ENCODE measurements around the gene OTUB1. TPM values are rescaled to one million over a fixed set of nuclear protein-coding genes. Genes with fewer than 3 reads are reported as not detected.

The OTUB1 gene
- total and polyA plus RNA-seq, 9 of the 15 experiments (the other 6 are each of a cell fraction or from before 2014, with no cell fraction given): 29.5 to 134 (median 66.1) TPM

DNA sequence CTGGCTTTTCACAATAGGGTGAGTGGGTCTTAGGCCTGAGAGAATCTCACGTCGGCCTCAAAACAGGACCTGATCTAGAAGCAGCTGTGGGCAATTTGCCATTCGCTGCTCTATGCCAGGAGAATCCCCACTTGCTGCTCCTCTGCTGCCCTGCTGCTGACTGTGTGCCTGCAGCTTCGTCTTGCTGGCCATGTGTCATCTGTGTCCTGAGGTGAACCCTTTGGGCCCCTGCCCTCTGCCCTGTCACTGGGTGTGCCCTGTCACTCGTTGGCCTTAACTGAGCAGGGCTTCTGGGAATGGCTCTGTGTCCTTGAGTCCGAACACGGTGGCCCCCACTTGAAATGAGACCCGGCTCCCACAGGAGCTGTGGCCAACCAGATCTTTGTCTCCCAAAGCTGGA is 41.3 kb upstream of the OTUB1 start (continued):
- no peak for TF ChIP-seq U2AF1 (optimal IDR thresholded peaks at IDR 0.05; ENCODE audit: low read depth, low read length)
- TF ChIP-seq KDM2B (CRISPR knock-in tag; IDR thresholded peaks at IDR 0.05): no peak
- TF ChIP-seq, protein P1, sequence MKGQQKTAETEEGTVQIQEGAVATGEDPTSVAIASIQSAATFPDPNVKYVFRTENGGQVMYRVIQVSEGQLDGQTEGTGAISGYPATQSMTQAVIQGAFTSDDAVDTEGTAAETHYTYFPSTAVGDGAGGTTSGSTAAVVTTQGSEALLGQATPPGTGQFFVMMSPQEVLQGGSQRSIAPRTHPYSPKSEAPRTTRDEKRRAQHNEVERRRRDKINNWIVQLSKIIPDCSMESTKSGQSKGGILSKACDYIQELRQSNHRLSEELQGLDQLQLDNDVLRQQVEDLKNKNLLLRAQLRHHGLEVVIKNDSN (CRISPR knock-in tag; IDR thresholded peaks at IDR 0.05): 0 out of 2 replicates have a peak, but pooled peaks have one; percentile 6
- no peak for TF ChIP-seq MITF (IDR thresholded peaks at IDR 0.05)
- 0 out of 4 replicates have a peak, but pooled peaks of 1 of the 2 experiments have one; percentile 13 for TF ChIP-seq MNT (conservative IDR thresholded peaks at IDR 0.05)
- TF ChIP-seq HMGXB4 (CRISPR knock-in tag; IDR thresholded peaks at IDR 0.05): no peak
- TF ChIP-seq ZNF224 (CRISPR knock-in tag; IDR thresholded peaks at IDR 0.05): no peak
- no peak for TF ChIP-seq ZNF79 (CRISPR knock-in tag; IDR thresholded peaks at IDR 0.05; ENCODE audit: low read depth)

Measured in K562 (cell line).